Measurements from ENCODE around the gene KRT6C. TPM values are rescaled to one million over a fixed set of nuclear protein-coding genes. Genes with fewer than 3 reads are reported as not detected.
"Not testable (repeated sequence)": the region's sequence is repeated elsewhere in the genome, so short reads cannot be mapped to it uniquely, and the experiment has no call there.

KRT6C gene
- total RNA-seq, 3 donors from 2014 or later = not detected

- Mint-ChIP-seq H3K9me3 (no peaks in the 10 kb centered on the region), H3K4me3 (no peak overlapping the region), H3K4me1 (ENCODE audit: low read depth) (peaks cover 9% of the 10 kb centered on the region), H3K27me3 (ENCODE audit: low read depth) (peaks cover 5% of the 10 kb centered on the region), H3K36me3 (ENCODE audit: insufficient read depth) (no peaks in the 10 kb centered on the region)
- no peak for ATAC-seq
- DNase-seq = no peak
These were observed 17.8 kb downstream of the KRT6C start for GRCh38 chr12:52455821-52456220.

- H3K27me3 Mint-ChIP-seq (ENCODE audit: low read depth) = peaks cover 7% of the 10 kb centered on the region
- H3K4me1 Mint-ChIP-seq (ENCODE audit: low read depth) = peaks cover 9% of the 10 kb centered on the region
- H3K36me3 Mint-ChIP-seq (ENCODE audit: insufficient read depth) = no peaks in the 10 kb centered on the region
- H3K9me3 Mint-ChIP-seq = no peaks in the 10 kb centered on the region
- DNase-seq (no peak), ATAC-seq (no peak)
- no peak overlapping the region for H3K4me3 Mint-ChIP-seq
These were observed 19.0 kb downstream of the KRT6C start for GRCh38 chr12:52454411-52455201.

GRCh38 chr12:52452101-52452500 lies 21.5 kb downstream of the KRT6C start, which contains the start of gene KRT6B:
Gene KRT6B, minus strand, starts transcription at chr12:52452146. Its CDS starts 68 bp downstream, at chr12:52452078.
- no peak for ATAC-seq
- H3K4me3 Mint-ChIP-seq = no peak within 1 kb of the TSS
- no peak for DNase-seq
- peaks cover 5% of the 10 kb centered on the region for H3K27me3 Mint-ChIP-seq (ENCODE audit: low read depth)
- H3K9me3 Mint-ChIP-seq = no peaks in the 10 kb centered on the region
- H3K36me3 Mint-ChIP-seq (ENCODE audit: insufficient read depth) = no peaks in the 10 kb centered on the region
- H3K4me1 Mint-ChIP-seq (ENCODE audit: low read depth) = peaks cover 9% of the 10 kb centered on the region

GRCh38 chr12:52448228-52448627 lies 25.4 kb downstream of the KRT6C start:
- DNase-seq (no peak), ATAC-seq (no peak)
- Mint-ChIP-seq H3K4me1 (ENCODE audit: low read depth) (no peaks in the 10 kb centered on the region), H3K27me3 (ENCODE audit: low read depth) (peaks cover 13% of the 10 kb centered on the region), H3K4me3 (no peak overlapping the region), H3K9me3 (no peaks in the 10 kb centered on the region), H3K36me3 (ENCODE audit: insufficient read depth) (no peaks in the 10 kb centered on the region)

- DNase-seq; H3K4me1 Mint-ChIP-seq (ENCODE audit: low read depth); H3K4me3 Mint-ChIP-seq; ATAC-seq; H3K36me3 Mint-ChIP-seq (ENCODE audit: insufficient read depth); H3K9me3 Mint-ChIP-seq: not testable (repeated sequence)
- H3K27me3 Mint-ChIP-seq (ENCODE audit: low read depth) = peaks cover 19% of the 10 kb centered on the region
These were observed 26.4 kb downstream of the KRT6C start for GRCh38 chr12:52447196-52447595.

- no peak overlapping the region for H3K4me3 Mint-ChIP-seq
- H3K27me3 Mint-ChIP-seq (ENCODE audit: low read depth) = peaks cover 26% of the 10 kb centered on the region
- H3K9me3 Mint-ChIP-seq = no peaks in the 10 kb centered on the region
- DNase-seq (no peak), ATAC-seq (no peak)
- H3K36me3 Mint-ChIP-seq (ENCODE audit: insufficient read depth) = no peaks in the 10 kb centered on the region
- H3K4me1 Mint-ChIP-seq (ENCODE audit: low read depth) = no peaks in the 10 kb centered on the region
These were observed 27.1 kb downstream of the KRT6C start for GRCh38 chr12:52446367-52447045.

GRCh38 chr12:52445876-52446275 lies 27.7 kb downstream of the KRT6C start:
- peaks cover 32% of the 10 kb centered on the region for H3K27me3 Mint-ChIP-seq (ENCODE audit: low read depth)
- no peaks in the 10 kb centered on the region for H3K4me1 Mint-ChIP-seq (ENCODE audit: low read depth)
- H3K9me3 Mint-ChIP-seq = no peaks in the 10 kb centered on the region
- H3K36me3 Mint-ChIP-seq (ENCODE audit: insufficient read depth) = no peaks in the 10 kb centered on the region
- no peak overlapping the region for H3K4me3 Mint-ChIP-seq
- no peak for ATAC-seq
- DNase-seq = no peak

GRCh38 chr12:52444647-52445595 lies 28.7 kb downstream of the KRT6C start:
- Mint-ChIP-seq H3K4me3 (no peak overlapping the region), H3K4me1 (ENCODE audit: low read depth) (no peaks in the 10 kb centered on the region), H3K27me3 (ENCODE audit: low read depth) (peaks cover 34% of the 10 kb centered on the region), H3K36me3 (ENCODE audit: insufficient read depth) (no peaks in the 10 kb centered on the region), H3K9me3 (no peaks in the 10 kb centered on the region)
- DNase-seq (no peak), ATAC-seq (no peak)

GRCh38 chr12:52443966-52444365 lies 29.6 kb downstream of the KRT6C start:
- DNase-seq = no peak
- ATAC-seq = no peak
- no peak overlapping the region for H3K4me3 Mint-ChIP-seq
- no peaks in the 10 kb centered on the region for H3K36me3 Mint-ChIP-seq (ENCODE audit: insufficient read depth)
- H3K27me3 Mint-ChIP-seq (ENCODE audit: low read depth) = peaks cover 37% of the 10 kb centered on the region
- no peaks in the 10 kb centered on the region for H3K9me3 Mint-ChIP-seq
- H3K4me1 Mint-ChIP-seq (ENCODE audit: low read depth) = no peaks in the 10 kb centered on the region

GRCh38 chr12:52442600-52443061 lies 31.0 kb downstream of the KRT6C start:
- DNase-seq (no peak), ATAC-seq (no peak)
- H3K27me3 Mint-ChIP-seq (ENCODE audit: low read depth) = peaks cover 37% of the 10 kb centered on the region
- no peaks in the 10 kb centered on the region for H3K4me1 Mint-ChIP-seq (ENCODE audit: low read depth)
- no peaks in the 10 kb centered on the region for H3K9me3 Mint-ChIP-seq
- H3K36me3 Mint-ChIP-seq (ENCODE audit: insufficient read depth) = no peaks in the 10 kb centered on the region
- no peak overlapping the region for H3K4me3 Mint-ChIP-seq

GRCh38 chr12:52441320-52441911 lies 32.2 kb downstream of the KRT6C start:
- Mint-ChIP-seq H3K4me3 (no peak overlapping the region), H3K9me3 (no peaks in the 10 kb centered on the region), H3K36me3 (ENCODE audit: insufficient read depth) (no peaks in the 10 kb centered on the region), H3K4me1 (ENCODE audit: low read depth) (no peaks in the 10 kb centered on the region), H3K27me3 (ENCODE audit: low read depth) (peaks cover 40% of the 10 kb centered on the region)
- ATAC-seq = no peak
- DNase-seq = no peak

GRCh38 chr12:52440821-52441319 lies 32.7 kb downstream of the KRT6C start:
- DNase-seq = no peak
- no peak for ATAC-seq
- peaks cover 41% of the 10 kb centered on the region for H3K27me3 Mint-ChIP-seq (ENCODE audit: low read depth)
- H3K4me3 Mint-ChIP-seq = no peak overlapping the region
- no peaks in the 10 kb centered on the region for H3K9me3 Mint-ChIP-seq
- no peaks in the 10 kb centered on the region for H3K36me3 Mint-ChIP-seq (ENCODE audit: insufficient read depth)
- no peaks in the 10 kb centered on the region for H3K4me1 Mint-ChIP-seq (ENCODE audit: low read depth)

GRCh38 chr12:52439845-52440244 lies 33.8 kb downstream of the KRT6C start:
- peaks cover 47% of the 10 kb centered on the region for H3K27me3 Mint-ChIP-seq (ENCODE audit: low read depth)
- ATAC-seq (no peak), DNase-seq (no peak)
- H3K4me3 Mint-ChIP-seq = no peak overlapping the region
- no peaks in the 10 kb centered on the region for H3K36me3 Mint-ChIP-seq (ENCODE audit: insufficient read depth)
- no peaks in the 10 kb centered on the region for H3K4me1 Mint-ChIP-seq (ENCODE audit: low read depth)
- H3K9me3 Mint-ChIP-seq = no peaks in the 10 kb centered on the region

- no peaks in the 10 kb centered on the region for H3K9me3 Mint-ChIP-seq
- no peaks in the 10 kb centered on the region for H3K4me1 Mint-ChIP-seq (ENCODE audit: low read depth)
- no peak overlapping the region for H3K4me3 Mint-ChIP-seq
- peaks cover 48% of the 10 kb centered on the region for H3K27me3 Mint-ChIP-seq (ENCODE audit: low read depth)
- no peaks in the 10 kb centered on the region for H3K36me3 Mint-ChIP-seq (ENCODE audit: insufficient read depth)
- no peak for DNase-seq
- no peak for ATAC-seq
These were observed 34.2 kb downstream of the KRT6C start for GRCh38 chr12:52439420-52439819.
